RWPE2 (cell line): ENCODE results near the gene MSANTD4.

ENCODE experiments used
- ATAC-seq: fragments of 200-7000 bp; cut with Tn5 transposase; 3 replicates; pipeline ENCODE4 v1.9.1; 2021; ENCODE audit warnings: low read depth
- DNase-seq: peaks from one replicate; pipeline ENCODE4 v3.0.0-alpha.2; 2020; ENCODE audit warnings: low spot score
- H3K27ac ChIP-seq: fragments of 450-650 bp; 2 replicates; pipeline ENCODE4 v1.5.1; 2017; ENCODE audit warnings: mild to moderate bottlenecking; ENCODE audit not compliant: poor library complexity, severe bottlenecking
- H3K27me3 ChIP-seq: fragments of 250-450 bp; sonication (Bioruptor Pico); 2 replicates; pipeline ENCODE4 v1.5.1; 2021; ENCODE audit warnings: mild to moderate bottlenecking, moderate library complexity; ENCODE audit not compliant: insufficient read depth, poor library complexity, severe bottlenecking
- H3K36me3 ChIP-seq: fragments of 250-450 bp; sonication (Bioruptor Pico); 2 replicates; pipeline ENCODE4 v1.5.1; 2020; ENCODE audit warnings: low read depth, mild to moderate bottlenecking, moderate library complexity
- H3K4me1 ChIP-seq: fragments of 250-450 bp; sonication (Bioruptor Pico); 2 replicates; pipeline ENCODE4 v1.5.1; 2021; ENCODE audit warnings: mild to moderate bottlenecking, moderate library complexity; ENCODE audit not compliant: insufficient read depth, poor library complexity, severe bottlenecking
- H3K4me3 ChIP-seq: fragments of 250-450 bp; sonication (Bioruptor Pico); 2 replicates; pipeline ENCODE4 v1.5.1; 2021; ENCODE audit warnings: mild to moderate bottlenecking, moderate library complexity; ENCODE audit not compliant: severe bottlenecking
- H3K9me3 ChIP-seq: fragments of 250-450 bp; sonication (Bioruptor Pico); 2 replicates; pipeline ENCODE4 v1.5.1; 2021; ENCODE audit warnings: mild to moderate bottlenecking, moderate library complexity; ENCODE audit not compliant: severe bottlenecking
- CTCF ChIP-seq: fragments of 450-650 bp; IDR thresholded peaks from one replicate; pipeline ENCODE4 v1.5.1; 2017; ENCODE audit warnings: mild to moderate bottlenecking, moderate library complexity; ENCODE audit not compliant: poor library complexity, severe bottlenecking

The MSANTD4 gene

GRCh38 chr11:106030609-106031008, 8.6 kb upstream of the MSANTD4 start:
- no peak for TF ChIP-seq CTCF
- ATAC-seq (no peak), DNase-seq (no peak)
- Histone ChIP-seq H3K27me3 (no peaks in the 10 kb centered on the region), H3K36me3 (no peaks in the 10 kb centered on the region), H3K9me3 (no peaks in the 10 kb centered on the region), H3K27ac (no peak overlapping the region), H3K4me1 (peaks cover 4% of the 10 kb centered on the region), H3K4me3 (no peak overlapping the region)

GRCh38 chr11:106022795-106023275, 795 bp upstream of the MSANTD4 start:
- Histone ChIP-seq H3K27ac (no peak overlapping the region), H3K36me3 (peaks cover 28% of the 10 kb centered on the region), H3K27me3 (no peaks in the 10 kb centered on the region), H3K4me1 (peaks cover 24% of the 10 kb centered on the region), H3K9me3 (no peaks in the 10 kb centered on the region), H3K4me3 (peak overlapping the region; percentile 73)
- no peak; the same call in 2 of the 3 replicates for ATAC-seq
- no peak for DNase-seq
- no peak for TF ChIP-seq CTCF

GRCh38 chr11:106021181-106021966, 666 bp downstream of the MSANTD4 start:
- no peak overlapping the region for H3K27ac ChIP-seq
- no peak for TF ChIP-seq CTCF
- H3K4me3 ChIP-seq = peak overlapping the region; percentile 73
- H3K27me3 ChIP-seq = no peaks in the 10 kb centered on the region
- DNase-seq (no peak), ATAC-seq (peak; percentile 3)
- peaks cover 24% of the 10 kb centered on the region for H3K4me1 ChIP-seq
- H3K9me3 ChIP-seq = no peaks in the 10 kb centered on the region
- H3K36me3 ChIP-seq = peaks cover 36% of the 10 kb centered on the region

GRCh38 chr11:106017093-106017492, 4.9 kb downstream of the MSANTD4 start:
- Histone ChIP-seq H3K27ac (no peak overlapping the region), H3K9me3 (no peaks in the 10 kb centered on the region), H3K4me1 (peaks cover 24% of the 10 kb centered on the region), H3K36me3 (peaks cover 43% of the 10 kb centered on the region), H3K4me3 (no peak overlapping the region), H3K27me3 (no peaks in the 10 kb centered on the region)
- no peak for ATAC-seq
- no peak for DNase-seq
- TF ChIP-seq CTCF = no peak

- H3K4me1 ChIP-seq = peaks cover 14% of the 10 kb centered on the region
- TF ChIP-seq CTCF = no peak
- no peak for DNase-seq
- ATAC-seq = no peak
- H3K4me3 ChIP-seq = no peak overlapping the region
- no peaks in the 10 kb centered on the region for H3K27me3 ChIP-seq
- no peaks in the 10 kb centered on the region for H3K9me3 ChIP-seq
- H3K36me3 ChIP-seq = peaks cover 45% of the 10 kb centered on the region
- no peak overlapping the region for H3K27ac ChIP-seq
Observed at GRCh38 chr11:106015066-106015465, 7.0 kb downstream of the MSANTD4 start.
